GM23338 (cell line): ENCODE results near the gene BANK1. TPM values are rescaled to one million over a fixed set of nuclear protein-coding genes. Genes with fewer than 3 reads are reported as not detected.

Source experiments
- ATAC-seq: fragments of 200-7000 bp; cut with Tn5 transposase; 3 replicates; pipeline ENCODE4 v1.9.1; 2020
- DNase-seq: peaks from one replicate; pipeline ENCODE4 v3.0.0-alpha.2; 2015; ENCODE audit warnings: low spot score
- H2AFZ ChIP-seq: fragments of 200-600 bp; sonication (generic); 2 replicates; pipeline ENCODE4 v1.8.0; 2016; ENCODE audit warnings: antibody characterized with exemption, mild to moderate bottlenecking, moderate library complexity
- H3F3A ChIP-seq: fragments of 200-600 bp; sonication (generic); replicated peaks from 2 replicates; pipeline ENCODE4 v1.8.0; 2017; ENCODE audit warnings: antibody characterized with exemption, mixed run types, low read depth
- H3K27ac ChIP-seq: fragments of 200-600 bp; sonication (generic); 2 replicates; pipeline ENCODE4 v1.6.1; 2016; ENCODE audit warnings: low read depth
- H3K27me3 ChIP-seq: fragments of 200-600 bp; sonication (generic); 2 replicates; pipeline ENCODE4 v1.8.0; 2016; ENCODE audit warnings: mild to moderate bottlenecking, mixed run types, moderate library complexity; ENCODE audit not compliant: insufficient read depth
- H3K36me3 ChIP-seq: fragments of 200-600 bp; sonication (generic); 2 replicates; pipeline ENCODE4 v1.8.0; 2016; ENCODE audit warnings: mild to moderate bottlenecking; ENCODE audit not compliant: insufficient read depth
- H3K4me1 ChIP-seq: fragments of 200-600 bp; sonication (generic); 2 replicates; pipeline ENCODE4 v1.8.0; 2016; ENCODE audit warnings: mild to moderate bottlenecking, moderate library complexity; ENCODE audit not compliant: insufficient read depth
- H3K4me2 ChIP-seq: fragments of 200-600 bp; sonication (generic); 2 replicates; pipeline ENCODE4 v1.7.1; 2017; ENCODE audit warnings: mixed run types
- H3K4me3 ChIP-seq: fragments of 200-600 bp; sonication (generic); 2 replicates; pipeline ENCODE4 v1.6.1; 2016; ENCODE audit warnings: mixed run types
- H3K79me2 ChIP-seq: fragments of 200-600 bp; sonication (generic); replicated peaks from 2 replicates; pipeline ENCODE4 v1.8.0; 2017; ENCODE audit warnings: mild to moderate bottlenecking; ENCODE audit not compliant: insufficient read depth
- H3K9me2 ChIP-seq: fragments of 200-600 bp; sonication (generic); 2 replicates; pipeline ENCODE4 v1.8.0; 2017; ENCODE audit not compliant: insufficient read depth
- H4K20me1 ChIP-seq: fragments of 200-600 bp; sonication (generic); replicated peaks from 2 replicates; pipeline ENCODE4 v1.8.0; 2017; ENCODE audit warnings: mild to moderate bottlenecking; ENCODE audit not compliant: insufficient read depth
- H3K27ac Mint-ChIP-seq: 2 replicates; pipeline ENCODE4 v1.8.0; 2020; ENCODE audit warnings: inconsistent platforms, mild to moderate bottlenecking, moderate library complexity, mixed read lengths
- H3K27me3 Mint-ChIP-seq: 3 replicates; pipeline ENCODE4 v1.8.0; 2022; ENCODE audit warnings: low read depth, mild to moderate bottlenecking, moderate library complexity, mixed read lengths, inconsistent platforms; ENCODE audit not compliant: insufficient read depth, poor library complexity
- H3K36me3 Mint-ChIP-seq: 3 replicates; pipeline ENCODE4 v1.8.0; 2021; ENCODE audit warnings: low read depth, mild to moderate bottlenecking, inconsistent platforms, moderate library complexity, mixed read lengths
- H3K4me1 Mint-ChIP-seq: 3 replicates; pipeline ENCODE4 v1.8.0; 2020; ENCODE audit warnings: mild to moderate bottlenecking, inconsistent platforms, mixed read lengths
- H3K4me3 Mint-ChIP-seq: 3 replicates; pipeline ENCODE4 v1.8.0; 2021; ENCODE audit warnings: moderate library complexity, mild to moderate bottlenecking, inconsistent platforms, mixed read lengths
- H3K9me3 Mint-ChIP-seq: 3 replicates; pipeline ENCODE4 v1.8.0; 2020; ENCODE audit warnings: moderate library complexity, mild to moderate bottlenecking, inconsistent platforms, mixed read lengths
- CREB1 ChIP-seq: fragments of 250-450 bp; sonication (Bioruptor Pico); IDR thresholded peaks from 2 replicates; pipeline ENCODE4 v1.5.0; 2020; ENCODE audit warnings: low read depth, mild to moderate bottlenecking, moderate library complexity
- EZH2 ChIP-seq: fragments of 200-600 bp; sonication (generic); IDR thresholded peaks from one replicate; pipeline ENCODE4 v1.8.0; 2017; ENCODE audit warnings: antibody characterized with exemption, mild to moderate bottlenecking, low read depth; ENCODE audit not compliant: unreplicated experiment
- EZH2phosphoT487 ChIP-seq: fragments of 200-600 bp; sonication (generic); IDR thresholded peaks from one replicate; pipeline ENCODE4 v1.8.1; 2018; ENCODE audit warnings: antibody characterized with exemption; ENCODE audit not compliant: unreplicated experiment
- JUNB ChIP-seq: IDR thresholded peaks from one replicate; pipeline ENCODE4 v1.6.1; 2016; ENCODE audit warnings: antibody characterized with exemption; ENCODE audit not compliant: unreplicated experiment
- REST ChIP-seq: IDR thresholded peaks from one replicate; pipeline ENCODE4 v1.6.1; 2018; ENCODE audit warnings: antibody characterized with exemption; ENCODE audit not compliant: unreplicated experiment
- STAT1 ChIP-seq: IDR thresholded peaks from one replicate; pipeline ENCODE4 v1.6.1; 2016; ENCODE audit warnings: antibody characterized with exemption; ENCODE audit not compliant: unreplicated experiment
- ZNF114 ChIP-seq: fragments of 250-450 bp; sonication (Bioruptor Pico); IDR thresholded peaks from 2 replicates; pipeline ENCODE4 v1.5.0; 2020; ENCODE audit warnings: mild to moderate bottlenecking, moderate library complexity
- ZNF331 ChIP-seq: fragments of 250-450 bp; sonication (Bioruptor Pico); IDR thresholded peaks from 2 replicates; pipeline ENCODE4 v1.5.0; 2020; ENCODE audit warnings: low read depth, mild to moderate bottlenecking, moderate library complexity
- ZNF462 ChIP-seq: fragments of 250-450 bp; sonication (Bioruptor Pico); IDR thresholded peaks from 2 replicates; pipeline ENCODE4 v1.5.0; 2020; ENCODE audit warnings: mild to moderate bottlenecking, moderate library complexity
- polyA plus RNA-seq: library from polyadenylated mRNA; unstranded; fragments of >200 nt; fragmentation: Nextera tagmentation; extraction: Ambion mirVana; gene quantifications from 2 replicates; pipeline ENCODE4 v1.2.1, GENCODE V29; 2016
- total RNA-seq: library from RNA; depleted of rRNA; stranded (reverse); fragments of >200 nt; shearing (Covaris generic); gene quantifications from 2 replicates; pipeline ENCODE4 v1.2.3, GENCODE V29; 2014
- TF ChIP-seq, protein P1 (sequence below): IDR thresholded peaks from 2 replicates; pipeline ENCODE4 v1.6.1; 2016; ENCODE audit warnings: antibody characterized with exemption

The BANK1 gene
- total and polyA plus RNA-seq, 2 experiments from 2014 or later: 0.86 to 0.87 TPM

DNA sequence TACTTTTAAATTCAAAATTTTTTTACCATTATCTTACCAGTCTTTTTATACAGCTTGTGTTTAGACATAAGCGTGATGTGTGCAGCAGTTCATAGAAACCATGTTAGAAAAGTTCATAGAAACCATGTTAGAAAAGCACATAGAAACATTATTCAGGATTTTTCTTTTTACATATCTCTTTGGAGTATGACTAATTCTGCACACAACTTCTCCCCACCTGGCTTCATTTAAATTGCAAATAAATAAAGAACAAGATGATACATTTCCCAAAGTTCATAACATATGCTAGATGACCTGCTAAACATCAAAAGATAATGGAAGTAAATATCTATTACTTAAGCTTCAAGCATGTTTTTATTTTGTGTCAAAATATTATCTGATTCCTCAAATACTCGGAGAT lies 201.9 kb downstream of the BANK1 start:
- Histone ChIP-seq H3F3A (no peaks in the 10 kb centered on the region), H3K4me3 (no peak overlapping the region), H3K27me3 (no peaks in the 10 kb centered on the region), H3K4me2 (no peak overlapping the region), H3K79me2 (no peaks in the 10 kb centered on the region), H3K4me1 (peaks cover 4% of the 10 kb centered on the region; the same call in 1 of the 2 replicates), H3K9me2 (no peaks in the 10 kb centered on the region), H3K27ac (no peak overlapping the region), H4K20me1 (no peaks in the 10 kb centered on the region), H3K36me3 (no peaks in the 10 kb centered on the region), H2AFZ (0 out of 2 replicates have a peak overlapping the region, but pooled peaks have one; percentile 4)
- TF ChIP-seq EZH2phosphoT487 (no peak), ZNF462 (CRISPR knock-in tag) (no peak), ZNF114 (CRISPR knock-in tag) (no peak), ZNF331 (CRISPR knock-in tag) (no peak), REST (no peak), STAT1 (no peak), JUNB (no peak), EZH2 (no peak), CREB1 (no peak)
- TF ChIP-seq, protein P1, sequence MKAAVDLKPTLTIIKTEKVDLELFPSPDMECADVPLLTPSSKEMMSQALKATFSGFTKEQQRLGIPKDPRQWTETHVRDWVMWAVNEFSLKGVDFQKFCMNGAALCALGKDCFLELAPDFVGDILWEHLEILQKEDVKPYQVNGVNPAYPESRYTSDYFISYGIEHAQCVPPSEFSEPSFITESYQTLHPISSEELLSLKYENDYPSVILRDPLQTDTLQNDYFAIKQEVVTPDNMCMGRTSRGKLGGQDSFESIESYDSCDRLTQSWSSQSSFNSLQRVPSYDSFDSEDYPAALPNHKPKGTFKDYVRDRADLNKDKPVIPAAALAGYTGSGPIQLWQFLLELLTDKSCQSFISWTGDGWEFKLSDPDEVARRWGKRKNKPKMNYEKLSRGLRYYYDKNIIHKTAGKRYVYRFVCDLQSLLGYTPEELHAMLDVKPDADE: no peak
- Mint-ChIP-seq H3K27ac (no peak overlapping the region), H3K27me3 (no peaks in the 10 kb centered on the region), H3K4me3 (no peak overlapping the region), H3K9me3 (no peaks in the 10 kb centered on the region; the same call in 2 of the 3 replicates), H3K36me3 (no peaks in the 10 kb centered on the region), H3K4me1 (no peaks in the 10 kb centered on the region)
- no peak for ATAC-seq
- DNase-seq: no peak
